GM10266 (cell line): ENCODE data around the gene NAA40.
A peak's percentile ranks its signal among the peaks of the same experiment; 100 is the strongest.

Experiments used
- DNase-seq: peaks from one replicate; pipeline ENCODE4 v3.0.0; 2012; ENCODE audit errors: extremely low spot score
- CTCF ChIP-seq: IDR thresholded peaks from 2 replicates; pipeline ENCODE4 v1.5.1; 2012; ENCODE audit warnings: mild to moderate bottlenecking, low read depth; ENCODE audit not compliant: control insufficient read depth, insufficient read depth; ENCODE audit errors: missing control alignments

NAA40 gene

GRCh38 chr11:63920939-63921417 is 17.8 kb upstream of the NAA40 start:
- DNase-seq, result peak; percentile 74

GRCh38 chr11:63922673-63923192 is 16.1 kb upstream of the NAA40 start:
- TF ChIP-seq CTCF, result no peak
- DNase-seq, result no peak

More at GRCh38 chr11:63920939-63921417, 17.8 kb upstream of the NAA40 start:
- peak; percentile 73 for TF ChIP-seq CTCF

GRCh38 chr11:63923319-63923718 is 15.5 kb upstream of the NAA40 start:
- no peak for TF ChIP-seq CTCF
- DNase-seq, result no peak

GRCh38 chr11:63929616-63930015 is 9.2 kb upstream of the NAA40 start:
- DNase-seq, result no peak
- TF ChIP-seq CTCF, result no peak

GRCh38 chr11:63931045-63931444 is 7.8 kb upstream of the NAA40 start:
- TF ChIP-seq CTCF, result no peak
- DNase-seq, result no peak

GRCh38 chr11:63931876-63932275 is 6.9 kb upstream of the NAA40 start:
- no peak for TF ChIP-seq CTCF
- DNase-seq, result no peak

GRCh38 chr11:63933459-63933858 is 5.3 kb upstream of the NAA40 start:
- no peak for TF ChIP-seq CTCF
- DNase-seq, result no peak
